GM21528 (cell line): ENCODE results near the gene MEX3A.
"Not testable (repeated sequence)": the region's sequence is repeated elsewhere in the genome, so short reads cannot be mapped to it uniquely, and the experiment has no call there.

Source experiments
- ATAC-seq: cut with Tn5 transposase; IDR thresholded peaks from one replicate; pipeline ENCODE4 v1.9.1; 2021; ENCODE audit warnings: mild to moderate bottlenecking, moderate library complexity; ENCODE audit not compliant: unreplicated experiment, low FRiP score

Gene MEX3A

DNA sequence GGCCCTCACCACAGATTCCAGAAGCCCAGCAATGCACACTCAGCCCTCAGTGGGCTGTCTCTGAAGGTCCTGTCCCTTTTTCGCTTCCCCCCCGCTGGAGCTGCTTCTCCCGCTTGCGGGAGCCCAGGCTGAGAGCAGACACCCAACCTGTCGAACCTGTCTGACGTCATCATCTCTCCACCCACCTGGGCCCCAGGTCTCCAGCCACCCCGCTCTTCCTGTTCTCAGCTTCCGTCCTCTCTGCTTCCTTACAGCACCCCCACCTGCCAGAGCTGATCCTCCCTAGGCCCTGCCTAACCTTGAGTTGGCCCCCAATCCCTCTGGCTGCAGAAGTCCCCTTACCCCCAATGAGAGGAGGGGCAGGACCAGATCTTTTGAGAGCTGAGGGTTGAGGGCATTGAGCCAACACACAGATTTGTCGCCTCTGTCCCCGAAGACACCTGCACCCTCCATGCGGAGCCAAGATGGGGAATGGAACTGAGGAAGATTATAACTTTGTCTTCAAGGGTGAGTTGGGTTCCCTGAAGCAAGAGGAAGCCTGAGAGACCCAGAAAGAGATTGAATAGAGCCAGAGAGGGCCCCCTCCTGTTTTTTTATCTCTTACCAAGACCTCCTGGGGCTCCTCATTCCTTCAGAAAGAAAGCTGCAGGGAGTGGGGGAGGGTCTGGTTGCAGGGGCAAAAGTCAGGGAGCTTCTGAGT is 21.2 kb downstream of the MEX3A start, which contains the start of gene RAB25:
RAB25 (plus strand) TSS at position 224 of the 700 bp plus-strand sequence; CDS start at position 465, 241 bp downstream.
- no peak for ATAC-seq

DNA sequence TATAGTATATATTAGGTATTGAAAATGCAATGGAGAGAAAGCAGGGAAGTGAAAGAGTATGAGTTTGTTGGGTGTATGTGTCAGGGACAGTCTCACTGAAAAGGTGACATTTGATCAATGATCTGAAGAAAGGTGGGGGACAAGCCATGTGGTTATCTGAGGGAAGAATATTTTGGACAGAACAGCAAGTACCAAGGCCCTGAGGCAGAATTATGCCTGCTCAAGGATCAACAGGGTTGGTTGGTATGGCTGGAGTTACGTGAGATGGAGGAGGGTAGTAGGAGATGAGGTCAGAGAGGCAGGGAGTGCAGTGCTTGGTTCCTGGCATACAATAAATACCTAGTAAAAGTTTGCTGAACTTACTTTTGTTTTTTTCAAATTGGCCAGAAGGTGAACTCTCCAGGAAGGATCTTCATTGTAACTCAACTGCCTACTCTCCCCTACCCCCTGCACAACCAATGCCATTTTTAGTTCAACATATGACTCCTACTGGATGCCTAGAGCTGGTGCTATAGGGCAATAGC is 25.9 kb downstream of the MEX3A start:
- no peak for ATAC-seq

DNA sequence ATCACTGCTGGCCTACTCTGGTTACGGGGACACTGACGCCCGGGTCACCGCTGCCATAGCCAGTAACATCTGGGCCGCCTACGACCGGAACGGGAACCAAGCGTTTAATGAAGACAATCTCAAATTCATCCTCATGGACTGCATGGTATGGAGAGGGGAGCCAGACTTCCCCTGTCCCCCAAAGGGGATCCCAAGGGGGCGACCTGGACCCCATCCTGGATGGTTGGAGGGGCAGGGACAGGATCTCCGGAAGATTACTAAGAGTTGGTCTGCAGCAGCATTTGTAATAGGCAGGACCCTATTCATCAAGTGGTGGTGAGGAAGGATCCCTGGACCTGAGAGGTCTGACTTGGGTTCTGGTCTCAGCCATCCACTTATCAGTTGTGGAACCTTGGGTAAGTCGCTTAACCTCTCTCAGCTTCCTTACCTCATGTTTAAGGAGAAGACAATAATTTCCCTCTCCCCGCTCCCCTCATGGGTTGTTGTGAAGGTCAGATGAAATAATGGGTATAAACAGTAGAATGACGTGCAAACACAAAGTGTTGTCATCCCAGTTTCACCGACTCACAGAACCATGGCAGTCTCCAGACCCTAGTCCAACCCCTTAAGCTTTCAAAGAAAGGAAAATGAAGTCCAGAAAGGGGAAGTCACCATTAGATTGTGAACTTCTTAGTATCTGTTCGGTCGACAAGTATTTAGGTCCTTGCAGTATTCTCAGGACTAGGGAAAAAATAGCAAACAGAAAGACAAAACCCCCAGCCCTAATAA is 26.8 kb downstream of the MEX3A start:
- no peak for ATAC-seq

DNA sequence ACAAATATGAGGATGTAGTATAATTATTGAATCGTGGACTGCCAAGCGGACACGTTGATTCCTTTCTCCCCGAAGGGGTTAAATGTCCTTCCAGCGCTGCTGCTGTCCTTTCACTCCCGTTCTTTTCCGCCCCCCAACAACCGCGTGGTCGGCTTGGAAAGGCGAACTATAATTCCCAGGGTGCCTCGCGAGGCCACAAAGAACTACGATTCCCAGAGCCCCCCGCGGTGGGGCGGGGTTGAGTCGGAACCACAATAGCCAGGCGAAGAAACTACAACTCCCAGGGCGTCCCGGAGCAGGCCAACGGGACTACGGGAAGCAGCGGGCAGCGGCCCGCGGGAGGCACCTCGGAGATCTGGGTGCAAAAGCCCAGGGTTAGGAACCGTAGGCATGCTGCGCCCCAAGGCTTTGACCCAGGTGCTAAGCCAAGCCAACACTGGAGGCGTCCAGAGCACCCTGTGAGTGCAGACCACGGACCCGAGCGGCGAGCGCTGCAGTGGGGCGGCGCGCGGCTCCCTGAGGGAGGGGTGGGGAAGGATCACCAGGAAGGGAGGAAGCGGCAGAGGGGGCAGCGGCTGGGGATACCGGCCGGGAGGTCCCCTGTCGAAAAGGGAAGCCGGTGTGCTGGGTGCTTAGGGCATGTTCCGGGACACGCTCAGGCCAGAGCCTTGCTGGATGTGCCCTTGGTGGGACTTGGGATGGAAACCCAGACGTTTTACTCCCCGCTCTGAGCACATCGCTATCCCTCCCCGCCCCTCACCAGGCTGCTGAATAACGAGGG is 27.6 kb downstream of the MEX3A start, which contains the start of gene LAMTOR2:
LAMTOR2 (plus strand) TSS at position 283 of the 781 bp plus-strand sequence; CDS start at position 391, 108 bp downstream.
- ATAC-seq, result peak; percentile 64

DNA sequence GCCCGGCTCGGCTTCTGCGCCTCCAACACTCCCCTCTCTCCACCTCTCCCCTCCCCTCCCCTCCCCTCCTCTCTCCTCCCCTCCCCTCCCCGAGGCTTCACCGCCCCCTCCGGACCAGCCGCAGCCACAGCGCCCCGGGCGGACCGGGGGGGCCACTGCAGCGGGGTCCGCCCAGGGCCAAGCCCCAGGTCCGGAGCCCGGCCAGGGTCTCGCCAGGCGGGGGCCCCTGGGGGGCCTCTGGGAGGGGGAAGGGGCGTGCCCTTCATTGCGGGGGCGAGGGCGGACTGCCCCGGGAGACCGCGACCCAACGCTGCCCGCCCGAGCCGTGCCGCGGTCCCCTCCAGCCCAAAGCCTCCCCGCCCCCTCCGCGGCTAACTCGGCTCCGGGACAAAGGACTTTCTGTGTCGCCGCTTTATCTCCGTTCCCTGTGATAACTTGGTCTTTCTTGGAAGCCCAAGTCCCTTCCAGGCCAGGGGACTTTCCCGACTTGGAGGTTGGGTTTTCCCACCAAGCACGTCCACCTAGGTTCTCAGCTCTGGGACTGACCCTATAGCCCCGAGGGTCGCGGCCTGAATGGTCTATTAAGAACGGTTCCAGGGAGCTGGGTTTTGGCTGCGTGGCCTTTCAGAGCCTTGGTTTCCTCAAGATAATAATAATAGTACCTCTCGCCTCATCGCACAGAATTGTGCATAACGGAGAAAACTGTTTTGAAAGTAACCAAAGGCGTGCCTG is 28.3 kb downstream of the MEX3A start, which contains the start of gene UBQLN4:
UBQLN4 (minus strand) TSS at position 31 of the 732 bp plus-strand sequence. CDS start 97 bp downstream, outside the sequence.
- peak; percentile 46 for ATAC-seq

DNA sequence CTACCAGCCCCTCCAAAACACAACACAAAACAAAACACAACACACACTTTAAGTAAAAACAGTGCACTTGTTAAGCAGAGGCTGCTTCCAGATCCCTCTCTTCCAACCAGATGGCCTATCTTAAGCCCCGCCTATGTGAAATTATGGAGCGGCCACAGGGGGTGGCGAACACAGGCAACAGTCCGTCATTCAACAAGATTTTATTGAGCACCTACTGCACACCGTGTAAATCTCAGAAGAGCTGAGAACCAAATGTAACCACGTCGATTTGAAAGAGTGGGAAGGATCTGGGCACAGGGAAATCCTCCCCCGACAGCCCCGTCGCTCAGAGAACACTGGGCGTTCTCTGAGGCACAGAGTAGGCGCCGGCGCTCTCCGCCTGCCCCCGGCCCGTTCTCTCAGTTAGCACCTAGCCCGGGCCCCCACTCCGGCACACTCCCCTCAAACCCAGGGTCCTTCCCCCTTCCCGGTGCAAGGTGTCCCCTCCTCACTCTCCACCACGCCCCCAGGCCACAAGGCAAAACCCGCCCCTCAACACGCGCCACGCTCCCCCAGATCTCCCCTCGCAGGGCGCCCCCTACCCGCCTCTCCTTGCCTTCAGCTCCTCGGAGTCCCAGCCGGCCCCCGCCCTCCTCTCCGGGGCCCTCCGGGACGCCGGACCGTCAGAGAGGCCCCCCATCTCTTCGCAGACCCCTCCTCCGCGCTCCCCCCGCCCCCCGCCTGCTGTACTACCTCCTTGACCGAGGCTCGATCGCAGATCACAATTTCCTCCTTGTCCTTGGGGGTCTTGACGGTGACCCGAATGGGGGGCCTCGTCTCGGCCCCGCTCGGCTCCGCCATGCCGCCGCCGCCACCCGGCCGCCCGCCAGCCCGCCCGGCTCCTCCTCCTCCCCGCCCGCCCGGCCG is 29.1 kb downstream of the MEX3A start:
- no peak for ATAC-seq

DNA sequence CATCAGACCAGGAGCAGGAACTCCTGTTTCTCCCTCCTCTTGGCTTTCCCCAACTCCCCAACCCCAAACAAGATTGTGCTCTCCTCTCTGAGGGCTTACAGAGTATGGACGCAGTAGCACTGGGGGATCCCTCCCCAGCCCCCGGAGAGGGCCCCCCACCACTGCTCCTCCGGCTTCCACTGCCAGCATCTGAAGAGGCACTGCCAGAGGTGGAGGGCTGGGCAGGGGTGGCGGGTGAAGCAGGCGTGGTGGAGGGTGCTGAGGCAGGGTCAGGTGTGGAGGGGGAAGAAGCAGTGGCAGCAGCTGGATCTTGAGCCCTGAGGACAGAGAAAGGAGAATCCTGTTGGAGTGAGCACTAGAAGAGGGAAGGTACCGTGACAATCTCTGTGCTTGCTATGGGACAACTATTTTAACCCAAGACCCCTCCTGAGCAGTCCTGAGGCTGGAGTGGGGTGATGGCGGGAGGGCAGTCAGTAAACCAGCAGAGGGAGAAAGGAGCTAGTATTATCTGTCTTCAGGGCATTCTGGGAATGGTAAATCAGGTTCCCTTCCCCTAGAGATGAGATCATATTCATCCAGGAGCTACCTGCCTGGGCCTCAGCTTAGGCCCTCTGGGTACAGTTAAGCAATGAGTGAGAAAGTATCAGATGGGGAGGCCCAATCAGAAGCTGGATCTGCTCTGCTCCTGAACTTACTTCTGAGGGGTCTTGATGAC is 31.1 kb downstream of the MEX3A start:
- ATAC-seq, result no peak

DNA sequence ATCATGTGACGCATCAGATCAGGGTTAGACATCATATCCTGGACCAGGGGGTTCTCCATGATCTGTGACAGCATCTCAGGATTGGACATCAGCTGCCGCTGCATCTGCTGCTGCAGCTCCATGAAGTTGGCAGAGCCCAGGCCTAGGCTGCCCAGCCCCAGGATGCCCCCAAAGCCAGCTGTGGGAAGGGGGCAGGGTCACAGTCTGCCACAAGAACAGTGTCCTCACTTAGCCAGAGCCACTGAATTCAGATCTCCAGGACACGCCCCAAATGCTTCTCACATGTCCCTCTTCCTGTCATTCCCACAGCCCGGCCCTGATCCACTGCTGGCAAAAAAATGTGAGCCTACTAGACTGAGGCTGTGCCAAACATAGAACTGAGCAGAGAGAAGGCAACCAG is 31.9 kb downstream of the MEX3A start:
- ATAC-seq, result no peak

DNA sequence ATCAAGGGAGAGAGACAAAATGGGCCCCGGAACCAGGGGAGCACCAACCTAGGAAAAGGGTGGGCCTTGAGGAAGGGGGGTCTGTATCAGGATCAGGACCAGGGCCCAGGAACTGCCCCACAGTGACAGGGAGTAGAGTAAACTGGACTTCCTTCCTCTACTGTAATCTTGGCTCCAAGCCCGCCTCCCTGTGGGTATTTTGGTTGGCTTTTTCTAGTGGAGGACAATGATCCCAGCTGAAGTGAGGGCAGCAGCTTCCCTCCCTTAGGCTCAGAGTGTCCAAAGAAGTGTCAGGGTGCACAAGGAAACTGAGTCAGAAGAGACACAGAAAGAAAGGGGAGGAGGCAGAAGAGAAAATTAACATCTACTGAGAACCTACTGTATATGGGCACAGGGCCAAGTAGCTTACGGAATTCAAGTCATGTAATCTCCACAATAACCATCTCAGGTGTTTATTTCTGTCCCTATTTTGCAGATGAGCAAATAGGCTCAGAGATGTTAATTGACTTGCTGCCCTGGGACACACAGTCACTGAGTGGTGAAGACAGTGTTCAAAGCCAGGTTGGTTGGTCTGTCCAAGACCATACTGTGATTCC is 33.5 kb downstream of the MEX3A start:
- no peak for ATAC-seq

DNA sequence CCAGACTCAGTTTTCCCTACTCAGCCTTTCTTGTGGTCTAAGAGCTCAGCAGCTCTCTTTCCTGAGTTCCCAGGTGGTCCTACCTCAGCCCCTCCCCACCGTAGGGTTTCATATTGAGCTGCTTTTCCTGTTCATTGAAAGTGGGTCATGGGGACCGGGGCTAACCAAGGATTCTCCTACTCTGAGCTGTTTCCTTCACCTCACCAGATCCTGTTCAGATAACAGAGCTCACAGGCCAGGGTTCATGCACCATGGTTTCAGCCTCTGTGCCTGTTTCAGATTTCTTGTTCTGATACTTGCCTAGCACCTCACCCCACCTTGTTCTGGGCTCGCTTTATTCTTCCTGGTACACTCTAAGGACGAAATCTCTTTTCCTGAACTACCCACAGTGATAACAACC is 37.2 kb downstream of the MEX3A start:
- ATAC-seq, result no peak

DNA sequence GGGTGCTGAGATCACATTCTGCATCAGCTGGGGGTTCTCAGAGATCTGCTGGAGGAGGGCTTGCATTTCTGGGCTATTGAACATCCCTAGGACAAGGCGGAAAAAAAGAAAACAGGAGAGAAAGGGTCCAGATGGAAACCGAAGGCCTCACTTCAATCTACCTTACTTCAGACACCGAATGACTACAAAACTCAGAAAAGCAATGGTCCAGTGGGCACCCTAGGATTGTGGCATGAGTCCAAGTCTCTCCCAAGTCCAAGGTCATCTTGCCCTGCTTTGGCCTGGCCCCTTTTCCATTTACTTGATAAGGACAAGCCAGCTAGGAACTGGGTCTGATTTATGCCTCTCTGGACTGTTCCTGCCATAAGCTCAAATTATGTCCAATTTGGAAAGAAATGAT is 39.4 kb downstream of the MEX3A start:
- no peak for ATAC-seq

DNA sequence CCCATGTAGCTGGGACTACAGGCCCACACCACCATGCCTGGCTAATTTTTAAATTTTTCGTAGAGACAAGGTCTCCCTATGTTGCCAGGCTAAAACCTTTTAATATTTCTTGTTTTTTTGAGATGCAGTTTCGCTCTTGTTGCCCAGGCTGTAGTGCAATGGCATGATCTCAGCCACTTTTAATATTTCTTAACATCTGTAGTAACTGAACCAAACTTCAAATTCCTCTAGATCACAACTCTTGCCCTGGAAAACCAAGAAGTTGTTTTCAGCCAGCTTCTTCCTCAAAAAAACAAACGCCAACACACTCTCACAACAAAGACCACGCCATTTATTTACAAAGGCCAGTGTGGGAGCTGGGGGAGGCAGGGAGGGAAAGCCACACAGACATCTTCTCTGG is 47.3 kb downstream of the MEX3A start:
- not testable (repeated sequence) for ATAC-seq

DNA sequence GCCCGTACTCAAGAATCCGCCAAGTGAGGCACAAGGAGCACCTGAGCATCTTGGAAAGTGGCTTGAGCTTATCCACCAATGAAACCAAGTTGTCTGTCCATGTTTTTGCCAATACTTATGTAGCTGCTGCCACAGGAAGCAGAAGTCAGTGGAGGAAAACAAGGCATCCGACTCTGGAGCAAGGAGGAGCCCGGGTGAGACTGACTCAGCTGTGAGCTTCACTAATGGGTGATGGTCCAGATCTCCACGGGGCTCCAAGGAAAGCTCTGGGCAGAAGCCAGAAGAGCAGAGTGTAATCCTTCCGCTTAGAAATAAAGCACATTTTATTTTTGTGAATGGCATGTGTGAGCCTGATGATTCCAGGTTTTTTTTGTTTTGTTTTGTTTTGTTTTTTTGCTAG is 49.3 kb downstream of the MEX3A start:
- ATAC-seq, result no peak

DNA sequence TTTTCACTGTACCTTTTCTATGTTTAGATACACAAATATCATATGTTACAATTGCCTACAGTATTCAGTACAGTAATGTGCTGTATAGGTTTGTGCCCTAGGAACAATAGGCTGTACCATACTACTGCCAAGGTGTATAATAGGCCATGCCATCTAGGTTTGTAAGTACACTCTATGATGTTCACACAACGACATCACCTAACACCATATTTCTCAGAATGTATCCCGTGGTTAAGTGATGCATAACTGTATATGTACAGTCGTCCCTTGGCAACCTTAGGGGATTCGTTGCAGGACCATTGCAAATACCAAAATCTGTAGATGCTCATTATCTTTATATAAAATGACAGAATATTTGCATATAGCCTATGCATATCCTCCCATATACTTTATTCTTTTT is 55.7 kb downstream of the MEX3A start:
- no peak for ATAC-seq

DNA sequence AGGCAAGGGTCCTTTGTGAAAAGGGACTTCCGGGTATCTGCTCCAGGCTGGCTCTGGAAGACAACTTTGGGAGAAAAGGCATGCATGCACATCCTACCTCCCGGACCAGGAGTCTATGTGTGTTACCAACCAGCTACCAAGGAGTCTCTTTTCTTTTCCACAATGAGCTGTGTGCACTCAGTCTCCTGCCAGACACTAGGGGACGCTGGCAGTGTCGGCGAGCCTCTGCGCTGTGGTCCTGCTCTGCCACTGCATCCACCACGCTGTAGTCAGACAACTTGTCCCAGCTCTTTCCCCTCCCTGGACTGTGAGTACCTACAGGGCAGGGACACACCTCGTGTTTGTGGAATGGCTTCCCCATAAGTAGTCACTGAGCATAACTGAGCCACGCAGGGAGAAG is 56.4 kb downstream of the MEX3A start:
- ATAC-seq, result no peak

DNA sequence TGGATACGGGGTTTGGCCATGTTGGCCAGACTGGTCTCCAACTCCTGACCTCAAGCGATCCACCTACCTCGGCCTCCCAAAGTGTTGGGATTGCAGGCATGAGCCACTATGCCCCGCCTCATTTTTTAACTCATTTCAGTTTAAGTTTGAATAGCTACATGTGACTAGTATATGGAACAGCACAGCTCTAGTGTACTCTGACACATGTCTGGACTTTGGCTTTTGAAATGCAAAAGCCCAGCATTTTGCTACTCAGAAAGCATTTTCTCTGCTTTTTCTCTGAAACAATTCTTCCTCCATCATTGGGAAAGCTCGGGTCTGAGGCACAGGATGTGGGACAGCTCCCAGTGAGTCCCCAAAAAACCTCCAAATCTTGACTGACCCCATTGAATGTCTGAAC is 57.5 kb downstream of the MEX3A start:
- no peak for ATAC-seq
